RPMI8226 (cell line): ENCODE data around the gene LRRC49.

Experiments used
- DNase-seq: peaks from one replicate; pipeline ENCODE4 v3.0.0-alpha.2; 2015

The LRRC49 gene

DNA sequence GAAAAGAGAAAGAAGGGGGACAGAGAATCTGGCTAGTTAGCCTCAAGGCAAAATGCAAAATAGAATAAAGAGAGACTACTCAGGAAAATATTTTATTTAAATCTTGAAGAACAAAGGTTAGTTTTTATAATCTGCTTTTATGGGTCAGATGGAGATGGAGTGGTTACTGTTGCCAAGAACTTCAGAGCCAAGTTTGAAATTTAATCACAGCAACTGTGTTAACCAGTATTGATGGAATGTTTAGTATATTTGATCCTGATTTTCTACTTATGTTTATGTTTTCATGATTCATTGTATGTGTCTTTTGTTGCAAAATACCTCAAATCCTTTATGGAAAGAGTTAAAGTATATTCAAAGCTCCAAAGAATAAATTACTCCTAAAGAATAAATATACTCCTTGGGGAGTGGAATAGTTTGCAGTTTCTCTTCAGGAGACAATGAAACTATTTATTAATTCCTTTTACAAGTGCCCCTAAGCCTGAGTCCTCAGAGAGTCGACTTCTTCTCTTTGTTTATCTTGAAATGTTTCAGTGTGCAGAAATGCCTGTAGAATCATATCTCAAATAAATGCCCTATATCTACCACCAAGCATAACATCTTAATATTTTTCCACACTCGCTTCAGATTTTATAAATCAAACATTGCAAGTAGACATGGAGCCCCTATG, 161.8 kb downstream of the LRRC49 start:
- DNase-seq: no peak

DNA sequence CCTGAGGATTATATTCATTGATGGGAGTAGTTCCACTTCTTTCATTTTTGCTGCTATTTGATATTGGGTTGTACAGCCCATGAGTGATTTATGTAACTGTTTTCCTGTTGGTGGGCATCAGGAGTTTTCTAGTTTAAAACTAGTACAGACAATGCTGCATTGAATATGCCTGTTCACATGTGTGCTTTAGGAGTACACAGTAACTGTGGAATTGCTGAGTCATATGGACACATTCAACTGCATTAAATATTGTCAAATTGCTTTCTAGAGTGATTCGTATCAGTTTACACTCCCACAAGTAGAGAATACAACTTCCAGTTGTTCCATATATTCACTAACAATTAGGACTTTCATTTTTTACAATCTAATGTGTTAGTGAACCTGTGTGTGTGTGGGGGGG, 162.8 kb downstream of the LRRC49 start:
- no peak for DNase-seq

DNA sequence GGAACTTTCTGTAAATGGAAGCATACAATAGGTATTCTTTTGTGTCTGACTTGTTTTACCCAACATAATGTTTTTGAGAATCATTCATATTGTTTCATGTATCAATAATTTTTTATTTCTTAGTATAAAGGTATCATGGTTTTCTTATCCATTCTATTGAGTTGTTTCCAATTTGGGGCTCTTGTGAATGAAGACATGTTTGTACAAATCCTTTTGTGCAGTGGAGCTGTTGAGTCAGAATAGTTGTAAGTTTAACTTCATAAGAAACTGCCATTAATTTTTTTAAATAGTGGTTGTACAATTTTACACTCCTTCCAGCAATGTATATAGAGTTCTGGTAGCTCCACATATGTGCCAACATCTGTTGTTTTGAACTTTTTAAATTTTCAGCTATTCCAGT, 163.5 kb downstream of the LRRC49 start:
- DNase-seq: no peak

DNA sequence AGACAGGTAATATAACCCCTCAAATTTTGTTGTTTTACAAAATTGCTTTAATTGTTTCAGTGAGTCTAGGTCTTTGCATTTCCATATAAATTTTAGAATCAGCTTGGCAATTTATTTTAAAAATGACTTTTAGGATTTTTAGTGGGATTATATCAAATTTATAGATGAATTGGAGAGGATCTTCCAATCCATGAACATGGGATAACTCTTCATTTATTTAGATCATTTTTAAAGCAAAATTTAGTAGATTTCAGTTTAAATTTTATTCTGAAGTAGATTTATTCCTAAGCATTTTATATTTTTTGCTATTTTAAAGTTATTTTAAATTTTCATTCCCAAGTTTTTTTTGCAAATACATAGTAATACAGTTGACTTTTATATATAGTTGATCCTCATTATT, 164.5 kb downstream of the LRRC49 start:
- DNase-seq: no peak

DNA sequence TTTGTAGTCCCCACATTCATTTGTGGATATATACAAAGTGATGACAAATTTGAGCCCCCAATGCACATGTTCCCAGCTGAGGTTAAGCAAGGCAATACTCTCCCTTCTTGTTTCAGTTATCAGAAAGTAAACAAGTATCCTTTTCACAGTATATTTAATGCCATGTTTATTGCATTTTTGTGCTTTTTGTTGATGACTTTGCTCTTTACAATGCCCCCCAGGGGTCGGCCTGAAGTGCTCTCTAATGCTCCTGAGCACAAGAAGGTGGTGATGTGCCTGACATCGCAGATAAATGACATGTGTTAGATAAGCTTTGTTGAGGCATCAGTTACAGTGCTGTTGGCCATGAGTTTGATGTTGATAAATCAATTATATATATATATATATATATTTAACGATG, 165.0 kb downstream of the LRRC49 start:
- no peak for DNase-seq

DNA sequence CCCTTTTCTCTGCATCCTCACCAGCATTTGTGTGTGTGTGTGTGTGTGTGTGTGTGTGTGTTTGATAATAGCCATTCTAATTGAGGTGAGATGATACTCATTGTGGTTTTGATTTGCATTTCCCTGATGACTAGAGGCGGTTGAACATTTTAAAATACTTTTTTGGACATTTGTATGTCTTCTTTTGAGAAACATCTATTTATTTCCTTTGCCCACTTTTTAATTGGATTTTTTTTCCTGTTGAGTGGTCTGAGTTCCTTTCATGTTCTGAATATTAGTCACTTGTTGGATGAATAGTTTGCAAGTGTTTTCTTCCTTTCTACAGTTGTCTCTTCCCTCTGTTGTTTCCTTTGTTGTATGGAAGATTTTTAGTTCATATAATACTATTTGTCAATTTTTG, 168.4 kb downstream of the LRRC49 start:
- DNase-seq: no peak

DNA sequence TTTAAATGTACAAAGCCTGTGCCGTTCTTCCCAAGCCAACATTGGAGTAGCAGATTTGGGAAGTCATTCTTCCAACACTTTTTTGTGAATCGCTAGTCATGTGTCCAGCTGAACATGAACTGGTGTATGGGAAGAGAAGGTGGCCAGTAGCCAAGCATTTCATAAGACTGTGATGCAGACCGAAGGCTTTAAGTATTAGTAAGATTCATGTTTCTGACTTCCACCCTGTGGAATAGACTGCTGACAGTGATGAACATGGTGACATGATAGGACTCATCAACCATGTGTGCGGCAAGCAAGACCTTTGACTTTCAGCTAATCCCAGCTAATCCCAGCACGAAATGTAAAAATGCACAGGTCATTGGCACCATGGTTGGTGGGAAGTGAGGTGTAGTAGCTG, 174.4 kb downstream of the LRRC49 start:
- no peak for DNase-seq

DNA sequence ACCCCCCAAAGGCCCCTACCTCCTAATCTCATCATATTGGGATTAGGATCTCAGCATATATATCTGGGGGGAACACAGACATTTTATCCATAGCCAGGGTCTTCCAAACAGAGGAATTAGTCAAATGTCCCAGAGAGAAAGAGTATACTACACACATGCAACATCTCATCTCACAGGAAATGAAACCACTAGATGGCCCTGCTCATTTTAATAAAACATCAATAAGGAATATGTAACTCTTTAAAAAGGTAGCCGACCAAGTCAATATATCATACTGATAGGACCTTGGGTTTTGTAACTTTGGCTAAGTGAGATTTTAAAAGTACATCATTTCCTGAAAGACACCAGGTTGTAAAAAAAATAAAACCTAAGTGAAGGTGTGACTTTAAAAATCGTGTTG, 177.1 kb downstream of the LRRC49 start:
- no peak for DNase-seq

DNA sequence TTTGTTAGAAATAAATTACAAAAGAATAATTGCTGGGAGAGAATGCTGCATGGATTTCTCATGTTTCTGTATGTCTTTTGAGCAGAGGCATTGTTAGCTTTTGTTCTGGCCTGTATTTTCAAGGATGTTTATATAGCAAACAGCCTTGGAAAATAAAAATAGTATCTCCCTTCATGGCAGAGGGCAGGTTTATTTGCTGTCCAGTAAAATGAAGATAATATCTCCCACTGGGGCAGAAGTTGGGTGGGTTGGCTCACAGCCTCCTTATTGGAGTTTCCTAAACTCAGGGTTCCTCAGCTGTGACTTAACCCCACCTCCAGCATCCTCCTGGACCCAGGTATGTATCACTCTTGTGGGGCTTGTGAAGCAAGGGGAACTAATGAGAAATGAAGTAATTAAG, 178.9 kb downstream of the LRRC49 start:
- DNase-seq: no peak

DNA sequence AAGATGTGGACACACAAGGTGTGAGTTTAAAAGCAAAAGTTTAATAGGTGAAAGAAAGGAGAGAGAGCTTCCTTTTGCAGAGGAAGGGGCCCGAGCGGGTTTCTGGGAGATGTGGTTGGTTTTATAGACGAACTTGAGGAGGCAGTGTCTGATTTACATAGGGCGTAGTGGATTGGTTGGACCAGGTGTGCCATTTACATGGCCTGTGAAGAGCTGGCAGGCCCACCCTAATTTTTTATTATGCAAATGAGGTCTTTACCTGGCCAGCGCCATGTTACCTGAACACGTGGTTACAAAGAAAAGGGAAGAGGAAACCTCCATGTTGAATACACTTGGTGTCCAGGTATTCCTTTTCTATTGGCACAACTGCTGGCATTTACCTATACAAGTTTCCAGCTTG, 179.8 kb downstream of the LRRC49 start:
- DNase-seq: peak; percentile 26

DNA sequence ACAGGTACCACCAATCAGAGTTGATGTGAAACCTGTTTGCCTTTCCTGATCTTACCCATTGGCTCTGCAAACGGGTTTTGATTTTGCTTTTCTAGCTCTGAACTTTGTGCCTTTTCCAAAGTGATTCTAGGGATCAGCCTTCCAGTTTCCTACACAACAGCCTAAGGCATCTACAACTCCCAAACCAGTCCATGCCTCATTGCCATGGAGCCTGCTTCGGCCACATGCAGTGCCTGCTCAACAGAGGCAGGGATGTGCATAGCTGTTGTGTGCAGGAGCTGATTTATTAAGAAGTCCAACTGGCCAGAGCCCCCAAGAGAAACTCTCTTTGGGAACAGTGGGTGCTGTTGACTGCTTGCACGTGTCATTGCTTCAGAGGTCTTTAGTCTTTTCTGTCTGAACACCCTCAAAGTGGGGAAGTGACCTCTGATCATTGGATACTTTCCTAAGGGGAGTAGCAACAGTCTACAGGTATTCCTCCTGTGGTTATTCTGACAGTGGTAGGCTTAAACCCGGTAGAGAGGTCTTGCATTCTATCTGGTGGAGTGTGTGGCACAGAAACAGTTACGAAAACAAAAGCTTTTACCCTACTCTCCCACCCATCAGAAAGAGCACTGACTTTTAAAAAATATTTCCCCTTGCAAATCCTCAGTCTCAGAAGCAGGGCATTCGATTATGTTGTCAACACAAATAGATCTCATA, 186.0 kb downstream of the LRRC49 start:
- DNase-seq: no peak

DNA sequence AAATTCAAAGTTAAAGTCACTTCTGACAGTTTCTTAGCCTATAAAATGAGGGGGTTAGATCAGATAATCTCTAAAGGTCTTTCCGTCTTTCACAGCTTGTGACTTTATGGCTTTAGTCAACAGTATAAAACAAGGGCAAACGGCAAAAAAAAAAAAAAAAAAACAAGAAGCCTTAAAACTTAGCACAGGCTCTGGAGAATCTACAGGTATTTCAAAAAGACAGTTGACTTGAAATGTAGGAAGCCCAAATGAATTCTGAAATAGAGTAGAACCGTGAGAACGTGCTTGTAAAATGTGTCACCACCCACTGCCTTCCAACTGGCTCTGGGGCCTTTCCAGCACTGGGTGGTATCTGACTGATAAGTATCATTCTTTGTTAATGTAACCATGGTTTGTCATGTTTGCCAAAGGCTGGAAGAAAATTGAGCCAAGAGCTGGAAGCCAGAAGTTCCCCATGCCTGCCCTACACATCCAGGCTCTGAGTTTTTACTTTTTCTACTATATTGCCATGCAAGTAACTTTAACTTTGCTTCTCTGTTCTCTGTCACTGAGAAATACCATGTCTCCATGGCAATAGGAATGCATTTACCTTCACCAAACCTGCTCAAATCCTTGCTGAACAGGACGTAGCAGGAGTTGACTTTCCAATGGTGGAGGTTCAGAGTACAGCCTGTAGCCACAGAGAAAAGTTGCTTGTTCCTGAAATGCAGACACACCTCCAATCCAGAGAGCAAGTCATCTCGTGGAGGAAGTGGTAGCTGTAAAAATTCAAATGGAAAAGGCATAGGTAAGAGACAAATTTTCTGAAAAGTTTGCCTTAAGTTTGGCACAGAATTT, 186.8 kb downstream of the LRRC49 start:
- no peak for DNase-seq

DNA sequence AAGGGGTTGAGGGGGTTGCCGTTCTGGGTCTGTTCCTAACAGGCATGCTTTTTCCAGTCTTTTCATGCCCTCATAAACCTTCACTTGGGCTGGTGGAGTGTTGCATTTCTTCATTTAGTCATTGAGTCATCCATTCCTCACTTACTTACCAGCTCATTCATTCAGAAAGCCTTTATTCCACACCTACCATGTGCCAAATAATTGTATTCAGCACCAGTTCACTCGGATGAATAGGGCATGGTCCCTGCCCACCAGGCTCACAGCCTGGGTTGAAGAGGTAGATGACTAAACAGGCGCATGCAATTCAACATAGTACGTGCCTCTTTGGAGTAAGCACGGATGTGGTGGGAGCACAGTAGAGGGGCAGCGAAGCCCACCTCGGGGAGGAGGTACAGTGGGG, 187.5 kb downstream of the LRRC49 start:
- no peak for DNase-seq

DNA sequence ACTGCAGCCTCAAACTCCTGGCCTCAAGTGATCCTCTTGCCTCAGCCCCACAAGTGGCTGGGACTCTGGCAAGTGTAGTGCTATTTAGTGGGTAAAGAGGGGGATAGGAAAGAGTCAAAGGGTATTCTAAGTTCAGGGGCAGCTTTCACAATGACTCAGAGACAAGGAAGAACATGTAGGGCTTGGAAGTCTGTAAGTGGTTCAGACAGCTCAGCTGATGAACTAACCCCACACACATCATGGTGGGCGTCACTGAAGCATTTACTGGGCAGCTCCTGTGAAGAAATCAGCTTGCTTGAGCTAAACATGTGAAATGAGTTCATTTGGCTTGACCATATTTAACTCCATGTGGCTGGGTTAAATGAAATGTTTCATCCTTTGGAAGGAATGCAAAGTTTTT, 188.1 kb downstream of the LRRC49 start:
- DNase-seq: no peak

DNA sequence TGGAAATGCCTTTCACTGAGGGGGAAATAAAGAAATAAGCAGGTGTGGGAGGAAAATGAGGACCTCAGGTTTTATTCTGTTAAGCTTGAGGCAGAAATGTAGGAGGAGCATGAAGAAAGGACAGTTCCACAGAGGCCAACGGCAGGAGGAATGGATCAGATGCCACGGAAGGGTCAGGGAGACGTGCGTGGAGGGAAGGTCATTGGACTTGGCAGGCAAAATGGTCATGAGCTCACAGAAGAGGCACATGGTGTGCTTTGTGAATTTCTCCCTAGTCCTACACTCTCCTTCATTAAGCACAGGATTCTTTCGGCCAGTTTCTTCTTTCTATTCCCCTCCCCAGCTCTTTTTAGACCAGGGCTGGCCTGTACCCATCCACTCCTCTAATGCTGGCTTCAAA, 190.2 kb downstream of the LRRC49 start:
- no peak for DNase-seq

DNA sequence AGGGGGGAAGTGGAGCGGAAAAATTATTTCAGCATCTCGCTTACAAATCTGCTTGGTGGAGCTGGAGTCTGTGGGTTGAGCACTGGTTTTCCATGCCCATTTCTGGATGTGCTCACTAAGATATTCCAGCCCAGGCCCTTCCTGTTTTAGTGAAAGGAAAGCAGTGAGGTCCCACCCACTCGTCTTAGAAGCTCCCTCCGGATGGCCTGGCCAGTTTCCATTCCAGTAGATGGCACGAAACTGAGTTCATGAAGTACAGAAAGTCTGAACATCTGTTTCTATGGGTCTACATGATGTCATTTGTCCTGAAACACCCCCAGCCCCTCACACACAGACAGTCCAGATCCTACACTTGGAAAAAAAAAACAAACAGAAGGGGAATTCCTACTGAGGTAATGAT, 190.7 kb downstream of the LRRC49 start:
- no peak for DNase-seq

DNA sequence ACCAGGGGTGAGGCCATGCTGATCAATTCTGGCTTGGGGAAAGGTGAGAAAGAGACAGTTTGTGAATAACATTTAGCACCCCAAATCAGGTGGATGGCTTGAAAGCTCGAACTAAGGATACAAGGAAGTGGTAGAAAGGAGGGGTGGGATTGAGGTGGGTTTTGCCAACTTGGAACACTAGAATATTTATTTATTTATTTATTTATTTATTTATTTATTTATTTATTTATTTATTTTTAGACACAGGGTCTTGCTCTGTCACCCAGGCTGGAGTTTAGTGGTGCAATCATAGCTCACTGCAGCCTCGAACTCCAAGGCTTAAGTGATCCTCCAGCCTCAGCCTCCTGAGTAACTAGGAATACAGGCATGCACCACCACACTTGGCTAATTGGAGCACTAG, 191.6 kb downstream of the LRRC49 start:
- no peak for DNase-seq

DNA sequence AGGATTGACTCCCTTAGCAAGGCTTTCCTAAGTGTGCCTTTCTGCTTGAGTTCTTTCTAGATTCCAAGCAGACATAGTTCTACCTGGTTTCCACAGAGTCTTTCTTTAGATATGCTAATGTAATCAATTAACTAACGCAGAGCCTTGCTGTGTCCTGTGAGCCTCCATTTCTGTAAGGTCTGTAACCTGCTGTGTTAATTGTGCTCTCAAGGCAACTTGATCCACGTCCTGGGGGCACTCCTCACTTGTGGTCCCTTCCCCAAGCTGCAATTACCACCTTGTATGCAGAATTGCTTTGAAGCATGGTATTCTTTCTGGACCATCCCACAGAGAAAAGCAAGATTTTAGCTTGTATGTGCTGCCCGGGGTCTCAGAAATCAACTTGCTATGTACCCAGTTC, 193.2 kb downstream of the LRRC49 start:
- DNase-seq: no peak

DNA sequence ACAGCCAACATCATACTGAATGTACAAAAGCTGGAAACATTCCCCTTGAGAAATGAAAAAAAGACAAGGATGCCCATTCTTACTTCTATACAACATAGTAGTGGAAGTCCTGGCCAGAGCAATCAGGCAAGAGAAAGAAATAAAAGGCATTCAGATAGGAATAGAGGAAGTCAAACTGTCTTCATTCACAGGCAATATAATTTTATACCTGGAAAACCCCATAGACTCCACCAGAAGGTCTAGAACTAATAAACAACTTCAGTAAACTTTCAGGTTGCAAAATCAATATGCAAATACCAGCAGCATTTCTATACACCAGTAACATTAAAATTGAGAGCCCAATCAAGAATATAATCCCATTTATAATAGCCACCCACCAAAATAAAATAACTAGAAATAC, 195.5 kb downstream of the LRRC49 start:
- DNase-seq: no peak

DNA sequence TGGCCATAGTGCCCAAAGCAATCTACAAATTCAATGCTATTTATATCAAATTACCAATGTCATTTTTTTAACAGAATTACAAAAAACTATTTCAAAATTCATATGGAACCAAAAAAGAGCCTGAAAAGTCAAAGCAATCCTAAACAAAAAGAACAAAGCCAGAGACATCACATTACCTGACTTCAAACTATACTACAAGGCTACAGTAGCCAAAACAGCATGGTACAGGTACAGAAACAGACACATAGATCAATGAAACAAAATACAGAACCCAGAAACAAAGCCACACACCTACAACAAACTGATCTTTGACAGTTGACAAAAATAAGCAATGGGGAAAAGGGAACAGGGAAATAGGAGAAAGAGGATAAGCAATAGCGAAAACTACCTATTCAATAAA, 196.1 kb downstream of the LRRC49 start:
- DNase-seq: no peak

DNA sequence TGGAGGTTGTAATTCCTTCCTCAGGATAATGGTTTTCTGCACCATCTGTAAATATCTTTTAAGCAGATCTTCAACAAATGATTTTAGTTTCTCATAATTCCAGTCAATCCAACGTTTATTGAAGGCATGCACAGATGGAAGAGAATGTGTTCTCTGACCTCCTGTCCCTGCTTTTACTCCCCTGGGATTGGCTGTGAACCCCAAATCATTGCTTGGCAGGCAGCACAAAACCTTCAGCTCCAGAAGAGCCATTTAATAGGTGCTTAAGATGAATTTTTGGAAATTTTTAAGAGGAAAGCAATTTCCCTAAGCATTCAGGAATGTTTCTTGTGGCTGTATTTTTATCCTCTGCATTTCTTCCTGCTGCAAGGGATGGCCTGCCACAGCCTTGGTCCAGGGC, 197.2 kb downstream of the LRRC49 start:
- no peak for DNase-seq

DNA sequence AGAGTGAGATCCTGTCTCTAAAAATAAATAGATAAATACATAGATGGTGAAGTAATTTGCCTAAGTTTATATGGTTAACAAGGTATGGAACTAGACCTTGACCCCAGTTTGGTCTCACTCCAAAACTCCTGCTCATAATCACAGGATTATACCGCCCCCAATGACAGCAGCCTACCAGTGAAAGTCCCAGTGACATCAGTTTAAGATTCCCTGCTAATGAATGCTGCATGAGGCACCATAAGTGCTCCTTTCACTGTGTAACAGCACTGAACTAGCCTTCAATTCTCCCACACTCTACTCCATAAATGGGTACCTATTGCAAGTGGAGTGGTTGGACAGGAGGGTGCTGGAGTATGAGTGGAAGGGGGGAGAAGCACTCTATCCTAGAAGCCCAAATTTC, 199.0 kb downstream of the LRRC49 start:
- DNase-seq: no peak

DNA sequence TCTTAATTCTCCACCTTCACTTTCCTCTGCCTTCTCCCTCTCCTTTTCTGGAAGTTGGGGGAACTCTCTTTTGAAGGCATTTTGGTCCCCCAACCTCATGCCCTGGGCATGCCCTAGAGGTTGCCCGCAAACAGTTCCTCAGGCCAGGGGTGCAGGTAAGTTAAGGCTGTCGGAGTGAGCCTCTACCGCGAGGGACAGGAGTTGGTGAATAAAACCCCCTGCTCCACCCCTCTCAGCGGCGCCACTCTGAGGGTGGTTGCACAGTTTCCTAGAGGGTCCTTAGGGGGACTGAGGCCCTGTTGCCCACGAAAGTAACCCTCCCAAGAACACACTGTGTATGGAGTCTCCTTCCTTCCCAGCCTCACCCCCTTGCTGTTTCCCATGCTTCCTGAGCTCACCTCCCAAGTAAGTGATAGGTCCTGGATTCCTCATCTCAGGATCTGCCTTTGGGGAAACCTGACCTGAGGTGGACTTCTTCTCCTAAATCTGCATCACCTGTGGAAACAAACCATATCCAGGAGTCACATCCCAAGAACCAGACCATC, 199.5 kb downstream of the LRRC49 start:
- no peak for DNase-seq
